WTC11 (cell line): ENCODE results near the gene UCKL1. TPM values are rescaled to one million over a fixed set of nuclear protein-coding genes. Genes with fewer than 3 reads are reported as not detected.

Experiments used
- AR ChIP-seq: fragments of 250-450 bp; sonication (Bioruptor Pico); IDR thresholded peaks from 2 replicates; pipeline ENCODE4 v1.9.0; 2021; ENCODE audit warnings: mild to moderate bottlenecking
- ARID4B ChIP-seq: sonication (generic); formaldehyde crosslinking; IDR thresholded peaks from 2 replicates; pipeline ENCODE4 v1.8.0; 2023; ENCODE audit warnings: missing genetic modification reagents, mild to moderate bottlenecking, borderline replicate concordance
- CBFB ChIP-seq: sonication (generic); formaldehyde crosslinking; IDR thresholded peaks from 2 replicates; pipeline ENCODE4 v1.8.1; 2022; ENCODE audit warnings: mild to moderate bottlenecking, low read depth, missing genetic modification reagents
- CDX4 ChIP-seq: fragments of 250-450 bp; sonication (Bioruptor Pico); IDR thresholded peaks from 2 replicates; pipeline ENCODE4 v1.9.0; 2021; ENCODE audit warnings: moderate library complexity, mild to moderate bottlenecking, inconsistent platforms, borderline replicate concordance
- FOXK1 ChIP-seq: sonication (generic); formaldehyde crosslinking; IDR thresholded peaks from 2 replicates; pipeline ENCODE4 v1.8.0; 2022; ENCODE audit warnings: mild to moderate bottlenecking, moderate library complexity, missing genetic modification reagents
- FOXP1 ChIP-seq: sonication (generic); formaldehyde crosslinking; IDR thresholded peaks from 2 replicates; pipeline ENCODE4 v1.8.0; 2022; ENCODE audit warnings: missing genetic modification reagents, mild to moderate bottlenecking, moderate library complexity, borderline replicate concordance
- GABPB1 ChIP-seq: sonication (generic); formaldehyde crosslinking; IDR thresholded peaks from 2 replicates; pipeline ENCODE4 v1.8.1; 2023; ENCODE audit warnings: mild to moderate bottlenecking, missing genetic modification reagents
- JAZF1 ChIP-seq: fragments of 250-450 bp; sonication (Bioruptor Pico); IDR thresholded peaks from 2 replicates; pipeline ENCODE4 v1.9.0; 2021; ENCODE audit warnings: moderate library complexity, mild to moderate bottlenecking, inconsistent platforms
- MXD4 ChIP-seq: fragments of 250-450 bp; sonication (Bioruptor Pico); IDR thresholded peaks from 2 replicates; pipeline ENCODE4 v1.8.0; 2021; ENCODE audit warnings: mild to moderate bottlenecking, moderate library complexity, borderline replicate concordance
- NR3C1 ChIP-seq: sonication (generic); formaldehyde crosslinking; conservative IDR thresholded peaks from 2 replicates; pipeline ENCODE4 v1.8.1; 2023; ENCODE audit warnings: low read depth, mild to moderate bottlenecking, missing genetic modification reagents
- RELA ChIP-seq: sonication (generic); formaldehyde crosslinking; IDR thresholded peaks from 2 replicates; pipeline ENCODE4 v1.8.1; 2022; ENCODE audit warnings: missing genetic modification reagents, mild to moderate bottlenecking, borderline replicate concordance
- SMAD3 ChIP-seq: sonication (generic); formaldehyde crosslinking; IDR thresholded peaks from 2 replicates; pipeline ENCODE4 v1.8.0; 2022; ENCODE audit warnings: missing genetic modification reagents, mild to moderate bottlenecking, borderline replicate concordance
- TEAD1 ChIP-seq: sonication (generic); formaldehyde crosslinking; IDR thresholded peaks from 2 replicates; pipeline ENCODE4 v1.8.0; 2022; ENCODE audit warnings: mild to moderate bottlenecking, missing genetic modification reagents
- TEAD4 ChIP-seq: sonication (generic); formaldehyde crosslinking; IDR thresholded peaks from 2 replicates; pipeline ENCODE4 v1.8.0; 2022; ENCODE audit warnings: mild to moderate bottlenecking, missing genetic modification reagents
- TP53 ChIP-seq: sonication (generic); formaldehyde crosslinking; IDR thresholded peaks from 2 replicates; pipeline ENCODE4 v1.8.1; 2023; ENCODE audit warnings: mild to moderate bottlenecking, missing genetic modification reagents
- ZBTB43 ChIP-seq: sonication (generic); formaldehyde crosslinking; IDR thresholded peaks from 2 replicates; pipeline ENCODE4 v1.8.1; 2023; ENCODE audit warnings: mild to moderate bottlenecking, missing genetic modification reagents
- ZMAT4 ChIP-seq: fragments of 250-450 bp; sonication (Bioruptor Pico); IDR thresholded peaks from 2 replicates; pipeline ENCODE4 v1.9.0; 2021; ENCODE audit warnings: mild to moderate bottlenecking
- ZNF121 ChIP-seq: sonication (generic); formaldehyde crosslinking; IDR thresholded peaks from 2 replicates; pipeline ENCODE4 v1.8.0; 2023; ENCODE audit warnings: missing genetic modification reagents
- ZNF219 ChIP-seq: sonication (generic); formaldehyde crosslinking; IDR thresholded peaks from 2 replicates; pipeline ENCODE4 v1.8.0; 2023; ENCODE audit warnings: missing genetic modification reagents, mild to moderate bottlenecking, borderline replicate concordance
- ZNF263 ChIP-seq: sonication (generic); formaldehyde crosslinking; IDR thresholded peaks from 2 replicates; pipeline ENCODE4 v1.8.1; 2022; ENCODE audit warnings: low read depth, mild to moderate bottlenecking, moderate library complexity, missing genetic modification reagents
- ZNF512 ChIP-seq: sonication (generic); formaldehyde crosslinking; IDR thresholded peaks from 2 replicates; pipeline ENCODE4 v1.8.1; 2022; ENCODE audit warnings: missing genetic modification reagents, borderline replicate concordance
- total RNA-seq: library from RNA; stranded (reverse); gene quantifications from 3 replicates; pipeline ENCODE4 v1.2.3, GENCODE V29; 2021

Gene UCKL1
- total RNA-seq, 1 experiment from 2014 or later = 51.2 TPM

- TF ChIP-seq MXD4 (CRISPR knock-in tag) = no peak
- TF ChIP-seq AR (CRISPR knock-in tag) = no peak
- no peak for TF ChIP-seq TEAD4 (CRISPR knock-in tag)
- TF ChIP-seq SMAD3 (CRISPR knock-in tag) = no peak
- no peak for TF ChIP-seq ZNF219 (CRISPR knock-in tag)
- peak; percentile 49 for TF ChIP-seq GABPB1 (CRISPR knock-in tag)
- no peak; the same call in 1 of the 2 replicates for TF ChIP-seq CBFB (CRISPR knock-in tag)
- no peak for TF ChIP-seq ZNF121 (CRISPR knock-in tag)
- no peak for TF ChIP-seq NR3C1 (CRISPR knock-in tag)
- TF ChIP-seq FOXK1 (CRISPR knock-in tag) = peak; percentile 87
- TF ChIP-seq ZNF263 (CRISPR knock-in tag) = no peak
- TF ChIP-seq TEAD1 (CRISPR knock-in tag) = no peak
- TF ChIP-seq ZNF512 = 0 out of 2 replicates have a peak, but pooled peaks have one; percentile 58
- peak; percentile 90 for TF ChIP-seq RELA (CRISPR knock-in tag)
- TF ChIP-seq CDX4 (CRISPR knock-in tag) = no peak
- peak; percentile 80; the same call in 1 of the 2 replicates for TF ChIP-seq FOXP1 (CRISPR knock-in tag)
- peak; percentile 94 for TF ChIP-seq ARID4B (CRISPR knock-in tag)
- no peak for TF ChIP-seq ZMAT4
- TF ChIP-seq JAZF1 (CRISPR knock-in tag) = no peak
- TF ChIP-seq ZBTB43 (CRISPR knock-in tag) = peak; percentile 96; the same call in 1 of the 2 replicates
- TF ChIP-seq TP53 (CRISPR knock-in tag) = 0 out of 2 replicates have a peak, but pooled peaks have one; percentile 63
These were observed at the start of gene UCKL1 (continued) for GRCh38 chr20:63955827-63956663.
